Muscle layer of colon (tissue), 2 donors: ENCODE results near the gene MYL7.
A peak's percentile ranks its signal among the peaks of the same experiment; 100 is the strongest.

Source experiments
- H3K27ac ChIP-seq: one replicate; pipeline ENCODE4 v1.7.0; 2013; ENCODE audit warnings: low read depth, mild to moderate bottlenecking, low read length, moderate library complexity
- H3K27me3 ChIP-seq, 2 donors: one replicate each; pipeline ENCODE4 v1.7.0; 2013; ENCODE audit warnings: low read length in 2 of 2, mild to moderate bottlenecking in 2 of 2; ENCODE audit not compliant: insufficient read depth in 2 of 2, control insufficient read depth in 1 of 2
- H3K36me3 ChIP-seq: one replicate; pipeline ENCODE4 v1.7.0; 2013; ENCODE audit warnings: mild to moderate bottlenecking, low read length; ENCODE audit not compliant: insufficient read depth
- H3K4me1 ChIP-seq: one replicate; pipeline ENCODE4 v1.7.0; 2013; ENCODE audit warnings: mild to moderate bottlenecking, low read length; ENCODE audit not compliant: insufficient read depth
- H3K4me3 ChIP-seq, 2 donors: one replicate each; pipeline ENCODE4 v1.7.0; 2013; ENCODE audit warnings: low read length in 2 of 2, low read depth in 1 of 2, mild to moderate bottlenecking in 1 of 2, moderate library complexity in 1 of 2
- H3K9ac ChIP-seq: one replicate; pipeline ENCODE4 v1.7.0; 2013; ENCODE audit warnings: low read length
- H3K9me3 ChIP-seq: one replicate; pipeline ENCODE4 v1.7.0; 2013; ENCODE audit warnings: mild to moderate bottlenecking, low read length
- donor health status: abdominal sarcoma.
- donor health status: Adenocarcinoma of cecum.

The MYL7 gene

GRCh38 chr7:44145969-44146911 lies 5.1 kb upstream of the MYL7 start:
- H3K9ac ChIP-seq: no peak overlapping the region

GRCh38 chr7:44145479-44145968 lies 4.4 kb upstream of the MYL7 start:
- H3K36me3 ChIP-seq: no peaks in the 10 kb centered on the region
- no peak overlapping the region for H3K9ac ChIP-seq
- no peaks in the 10 kb centered on the region for H3K9me3 ChIP-seq
- peak overlapping the region; percentile 32 to 38 for H3K4me3 ChIP-seq
- no peaks in the 10 kb centered on the region for H3K4me1 ChIP-seq
- H3K27ac ChIP-seq: no peak overlapping the region
- H3K27me3 ChIP-seq: peaks cover 0 to 24% of the 10 kb centered on the region in 2 donors

More at GRCh38 chr7:44145969-44146911, 5.1 kb upstream of the MYL7 start:
- Histone ChIP-seq H3K27ac (no peak overlapping the region), H3K9me3 (no peaks in the 10 kb centered on the region), H3K4me3 (peak overlapping the region; percentile 32 to 38), H3K4me1 (no peaks in the 10 kb centered on the region), H3K36me3 (no peaks in the 10 kb centered on the region), H3K27me3 (peaks cover 0 to 24% of the 10 kb centered on the region in 2 donors)

GRCh38 chr7:44144968-44145478 lies 3.9 kb upstream of the MYL7 start:
- Histone ChIP-seq H3K4me3 (peak overlapping the region in 1 of 2 donors; percentile 32), H3K27ac (no peak overlapping the region), H3K36me3 (no peaks in the 10 kb centered on the region), H3K27me3 (peaks cover 0 to 24% of the 10 kb centered on the region in 2 donors), H3K9me3 (no peaks in the 10 kb centered on the region), H3K4me1 (no peaks in the 10 kb centered on the region), H3K9ac (no peak overlapping the region)

GRCh38 chr7:44144426-44144967 lies 3.4 kb upstream of the MYL7 start:
- Histone ChIP-seq H3K9ac (no peak overlapping the region), H3K4me1 (no peaks in the 10 kb centered on the region), H3K27ac (no peak overlapping the region), H3K4me3 (no peak overlapping the region), H3K36me3 (no peaks in the 10 kb centered on the region), H3K9me3 (no peaks in the 10 kb centered on the region), H3K27me3 (peaks cover 0 to 26% of the 10 kb centered on the region in 2 donors)

- Histone ChIP-seq H3K4me1 (no peaks in the 10 kb centered on the region), H3K36me3 (no peaks in the 10 kb centered on the region), H3K9ac (no peak overlapping the region), H3K9me3 (no peaks in the 10 kb centered on the region), H3K4me3 (no peak overlapping the region), H3K27me3 (peaks cover 0 to 29% of the 10 kb centered on the region in 2 donors), H3K27ac (no peak overlapping the region)
These were observed 2.6 kb upstream of the MYL7 start for GRCh38 chr7:44143646-44144250.

- Histone ChIP-seq H3K36me3 (no peaks in the 10 kb centered on the region), H3K9me3 (no peaks in the 10 kb centered on the region), H3K4me1 (no peaks in the 10 kb centered on the region), H3K27ac (no peak overlapping the region), H3K27me3 (peaks cover 0 to 29% of the 10 kb centered on the region in 2 donors), H3K4me3 (no peak overlapping the region), H3K9ac (no peak overlapping the region)
These were observed 896 bp upstream of the MYL7 start for GRCh38 chr7:44142028-44142427.

- H3K4me3 ChIP-seq: no peak overlapping the region
- no peaks in the 10 kb centered on the region for H3K9me3 ChIP-seq
- peaks cover 0 to 17% of the 10 kb centered on the region in 2 donors for H3K27me3 ChIP-seq
- H3K9ac ChIP-seq: no peak overlapping the region
- H3K27ac ChIP-seq: no peak overlapping the region
- no peaks in the 10 kb centered on the region for H3K36me3 ChIP-seq
- H3K4me1 ChIP-seq: no peaks in the 10 kb centered on the region
These were observed 791 bp downstream of the MYL7 start for GRCh38 chr7:44140341-44140740.

GRCh38 chr7:44139311-44140010 lies 1.7 kb downstream of the MYL7 start:
- no peaks in the 10 kb centered on the region for H3K36me3 ChIP-seq
- no peak overlapping the region for H3K4me3 ChIP-seq
- no peaks in the 10 kb centered on the region for H3K9me3 ChIP-seq
- no peaks in the 10 kb centered on the region for H3K4me1 ChIP-seq
- H3K27me3 ChIP-seq: peaks cover 0 to 9% of the 10 kb centered on the region in 2 donors
- no peak overlapping the region for H3K9ac ChIP-seq
- no peak overlapping the region for H3K27ac ChIP-seq

GRCh38 chr7:44138698-44139097 lies 2.4 kb downstream of the MYL7 start:
- Histone ChIP-seq H3K27ac (no peak overlapping the region), H3K4me1 (no peaks in the 10 kb centered on the region), H3K36me3 (no peaks in the 10 kb centered on the region), H3K9me3 (no peaks in the 10 kb centered on the region), H3K27me3 (peaks cover 0 to 6% of the 10 kb centered on the region in 2 donors), H3K4me3 (no peak overlapping the region), H3K9ac (no peak overlapping the region)

GRCh38 chr7:44136731-44137130 lies 4.4 kb downstream of the MYL7 start:
- no peak overlapping the region for H3K4me3 ChIP-seq
- H3K4me1 ChIP-seq: no peaks in the 10 kb centered on the region
- no peaks in the 10 kb centered on the region for H3K36me3 ChIP-seq
- no peak overlapping the region for H3K27ac ChIP-seq
- peaks cover 0 to 6% of the 10 kb centered on the region in 2 donors for H3K27me3 ChIP-seq
- no peaks in the 10 kb centered on the region for H3K9me3 ChIP-seq
- no peak overlapping the region for H3K9ac ChIP-seq
